ENCODE measurements around the gene EXOC3L2. TPM values are rescaled to one million over a fixed set of nuclear protein-coding genes. Genes with fewer than 3 reads are reported as not detected.

EXOC3L2 gene
- total and polyA plus RNA-seq, 2 of the 8 experiments (the other 6 are each of a cell fraction or from before 2014, with no cell fraction given) = 1.4 to 1.6 TPM

DNA sequence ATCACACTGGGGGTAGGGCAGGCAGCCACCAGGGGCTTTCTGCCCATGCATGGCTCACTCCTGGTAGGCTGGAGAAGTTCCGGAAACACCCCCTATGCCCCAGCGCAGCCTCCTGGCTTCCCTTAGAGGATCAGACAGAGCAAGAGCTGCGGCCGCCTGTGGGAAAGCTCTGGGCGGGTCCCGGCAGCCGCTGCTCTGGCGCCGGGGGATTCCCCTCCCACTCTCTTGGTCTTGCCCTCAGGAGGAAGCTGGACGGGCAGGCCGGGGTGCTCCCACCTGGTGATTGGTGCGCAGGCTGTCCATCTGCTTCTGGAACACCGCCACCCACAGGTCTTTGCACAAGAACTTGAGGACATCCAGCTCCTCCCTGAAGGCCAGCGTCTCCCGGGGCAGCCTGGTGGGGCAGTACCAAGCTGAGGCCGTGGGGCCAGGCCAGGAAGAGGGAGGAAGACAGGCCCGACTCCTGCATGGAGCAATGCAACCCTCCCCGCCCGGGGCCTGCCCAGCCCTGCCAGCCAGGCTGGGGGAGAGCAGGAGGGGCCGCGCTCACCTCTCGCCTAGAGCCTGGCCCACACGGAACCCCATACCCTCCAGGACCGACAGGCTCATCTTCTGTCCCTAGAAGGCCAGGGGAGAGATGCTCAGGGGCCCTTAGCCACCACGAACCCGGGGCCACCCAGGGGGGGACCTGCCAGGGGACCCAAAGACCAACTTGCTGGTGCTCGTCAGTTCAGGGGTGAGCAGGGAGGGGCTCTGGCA lies 80.5 kb downstream of the EXOC3L2 start:
- Histone ChIP-seq H4K20me1 (replicated peaks in 1 of 2; ENCODE audit: control insufficient read depth in 1 of 2, insufficient read depth in 2 of 2, low read length in 2 of 2) (peaks cover 0 to 7% of the 10 kb centered on the region in 2 experiments), H3K4me3 (ENCODE audit: extremely low read depth in 1 of 4, insufficient read depth in 2 of 4, low read depth in 3 of 4, low read length in 4 of 4) (no peak overlapping the region), H3K23ac (ENCODE audit: insufficient read length) (no peak overlapping the region), H4K5ac (ENCODE audit: insufficient read length, low read depth, low read length) (no peak overlapping the region), H2BK120ac (replicated peaks; ENCODE audit: low read depth, low read length) (no peak overlapping the region), H3K23me2 (ENCODE audit: low read depth, low read length) (no peaks in the 10 kb centered on the region), H3K56ac (replicated peaks; ENCODE audit: insufficient read length, low read depth, low read length) (no peak overlapping the region), H2AK5ac (ENCODE audit: low read depth, low read length) (no peak overlapping the region), H3K18ac (ENCODE audit: extremely low read depth, low read length) (no peak overlapping the region), H3K79me1 (ENCODE audit: low read depth, low read length) (no peaks in the 10 kb centered on the region; the same call in 1 of the 2 replicates), H3K9me3 (ENCODE audit: insufficient read depth in 2 of 2, low read depth in 1 of 2, low read length in 1 of 2) (no peaks in the 10 kb centered on the region), H3K27me3 (replicated peaks in 1 of 4; ENCODE audit: control insufficient read depth in 3 of 4, extremely low read depth in 1 of 4, insufficient read depth in 3 of 4, low read length in 3 of 4) (peaks cover 0 to 5% (median 1%) of the 10 kb centered on the region in 4 experiments; a peak in 3 of 7 replicates), H3K27ac (ENCODE audit: low read depth, low read length) (no peak overlapping the region), H2AFZ (ENCODE audit: low read length) (no peak overlapping the region), H4K91ac (replicated peaks; ENCODE audit: insufficient read length, low read length) (no peak overlapping the region), H2BK20ac (ENCODE audit: low read length) (no peak overlapping the region), H2BK15ac (ENCODE audit: low read length) (no peak overlapping the region), H3K4me2 (ENCODE audit: insufficient read depth in 1 of 2, low read depth in 2 of 2, low read length in 2 of 2) (no peak overlapping the region), H2BK5ac (ENCODE audit: low read depth, low read length) (0 out of 2 replicates have a peak overlapping the region, but pooled peaks have one; percentile 49), H3K4me1 (replicated peaks in 1 of 4; ENCODE audit: control insufficient read depth in 3 of 4, insufficient read depth in 4 of 4, low read length in 3 of 4) (peaks cover 0 to 17% (median 8%) of the 10 kb centered on the region in 4 experiments; a peak in 5 of 7 replicates), H2BK12ac (ENCODE audit: low read depth, low read length) (no peak overlapping the region), H3K36me3 (ENCODE audit: control insufficient read depth in 2 of 4, insufficient read depth in 4 of 4, low read length in 3 of 4) (no peaks in the 10 kb centered on the region), H3K9ac (replicated peaks in 1 of 4; ENCODE audit: extremely low read depth in 1 of 4, low read depth in 3 of 4, low read length in 3 of 4) (no peak overlapping the region), H4K8ac (ENCODE audit: extremely low read depth, insufficient read depth, low read length) (peak overlapping the region; percentile 54), H3K4ac (replicated peaks; ENCODE audit: insufficient read length, low read depth, low read length) (no peak overlapping the region), H3K14ac (ENCODE audit: insufficient read length) (no peak overlapping the region), H3K79me2 (ENCODE audit: control insufficient read depth in 1 of 2, insufficient read depth in 2 of 2, low read length in 2 of 2) (no peaks in the 10 kb centered on the region)
- ChIA-PET POLR2A (ENCODE audit: partially characterized antibody) (interaction anchor here (0.9 to 3.7 kb wide), 9 partner anchors 10 to 73 kb away, joined by 3 to 21 read pairs (median 4); partner anchors contain the start of genes BLOC1S3 and TRAPPC6A), CTCF (ENCODE audit: partially characterized antibody) (interaction anchor here (0.6 to 5.6 kb wide), 14 partner anchors 9 to 173 kb away, joined by 3 to 54 read pairs (median 4); partner anchors contain the start of gene TRAPPC6A)
- FAIRE-seq (no peak), DNase-seq (ENCODE audit: low read depth in 1 of 2, low spot score in 2 of 2) (peak; percentile 50 to 69)
- 77% methylated on average over 26 of the region's 27 CpGs; no CpG with 5 or more reads in 1 of the 2 experiments for WGBS, 2 experiments (ENCODE audit: extremely low coverage in 1 of 2, insufficient coverage in 1 of 2, insufficient read length in 1 of 2, insufficient replicate concordance in 2 of 2, low coverage in 1 of 2, low lambda C conversion rate in 2 of 2, missing lambda C conversion rate in 1 of 2)
- no peak for TF ChIP-seq JUN (IDR thresholded peaks at IDR 0.05; ENCODE audit: low read depth, low read length)
- TF ChIP-seq RNF2 (IDR thresholded peaks at IDR 0.05; ENCODE audit: borderline replicate concordance, low read depth, low read length, missing control alignments, poor library complexity, severe bottlenecking) = no peak
- no peak for TF ChIP-seq CEBPB (IDR thresholded peaks at IDR 0.05; ENCODE audit: low read depth, low read length)
- TF ChIP-seq POLR2AphosphoS5 (IDR thresholded peaks at IDR 0.05; ENCODE audit: low read depth, low read length) = no peak
- TF ChIP-seq BACH1 (IDR thresholded peaks at IDR 0.05; ENCODE audit: low read length) = no peak
- no peak for TF ChIP-seq BCL11A (IDR thresholded peaks at IDR 0.05; ENCODE audit: low read depth in 2 of 2, low read length in 2 of 2)
- TF ChIP-seq, protein P1, sequence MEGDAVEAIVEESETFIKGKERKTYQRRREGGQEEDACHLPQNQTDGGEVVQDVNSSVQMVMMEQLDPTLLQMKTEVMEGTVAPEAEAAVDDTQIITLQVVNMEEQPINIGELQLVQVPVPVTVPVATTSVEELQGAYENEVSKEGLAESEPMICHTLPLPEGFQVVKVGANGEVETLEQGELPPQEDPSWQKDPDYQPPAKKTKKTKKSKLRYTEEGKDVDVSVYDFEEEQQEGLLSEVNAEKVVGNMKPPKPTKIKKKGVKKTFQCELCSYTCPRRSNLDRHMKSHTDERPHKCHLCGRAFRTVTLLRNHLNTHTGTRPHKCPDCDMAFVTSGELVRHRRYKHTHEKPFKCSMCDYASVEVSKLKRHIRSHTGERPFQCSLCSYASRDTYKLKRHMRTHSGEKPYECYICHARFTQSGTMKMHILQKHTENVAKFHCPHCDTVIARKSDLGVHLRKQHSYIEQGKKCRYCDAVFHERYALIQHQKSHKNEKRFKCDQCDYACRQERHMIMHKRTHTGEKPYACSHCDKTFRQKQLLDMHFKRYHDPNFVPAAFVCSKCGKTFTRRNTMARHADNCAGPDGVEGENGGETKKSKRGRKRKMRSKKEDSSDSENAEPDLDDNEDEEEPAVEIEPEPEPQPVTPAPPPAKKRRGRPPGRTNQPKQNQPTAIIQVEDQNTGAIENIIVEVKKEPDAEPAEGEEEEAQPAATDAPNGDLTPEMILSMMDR (IDR thresholded peaks at IDR 0.05; ENCODE audit: control extremely low read depth in 1 of 3, insufficient read depth in 1 of 3, low read depth in 1 of 3, low read length in 3 of 3) = peak in 1 of 3 experiments; percentile 2; a peak in 2 of 4 replicates
- TF ChIP-seq HDAC6 (IDR thresholded peaks at IDR 0.05; ENCODE audit: low read depth, low read length) = no peak

Measured in H1 (cell line).